RWPE1 (cell line): Measurements from ENCODE around the gene LHX8.

Source experiments
- CTCF ChIA-PET: fragments of 350-600 bp; sonication (Branson Sonifier 250); formaldehyde crosslinking; extraction: SDS; loops from one replicate; lab custom pipeline; 2021; lab: Yijun Ruan, JAX
- POLR2A ChIA-PET: fragments of 400-600 bp; formaldehyde crosslinking; extraction: SDS; loops from one replicate; lab custom pipeline; 2020; ENCODE audit warnings: antibody characterized with exemption; ENCODE audit not compliant: low non-redundant PET; lab: Yijun Ruan, JAX
- DNase-seq: peaks from one replicate; pipeline ENCODE4 v3.0.0; 2012; ENCODE audit warnings: low spot score
- H3K27ac ChIP-seq: fragments of 450-650 bp; 2 replicates; pipeline ENCODE4 v1.5.1; 2017
- CTCF ChIP-seq: fragments of 450-650 bp; conservative IDR thresholded peaks from 2 replicates; pipeline ENCODE4 v1.5.1; 2017; ENCODE audit warnings: low read depth, mild to moderate bottlenecking

LHX8 gene

GRCh38 chr1:75127916-75128717, 6.1 kb upstream of the LHX8 start:
- no peak for TF ChIP-seq CTCF
- POLR2A ChIA-PET, result no interaction called here
- no peak for DNase-seq
- no peak overlapping the region for H3K27ac ChIP-seq
- CTCF ChIA-PET, result no interaction called here

- no peak for TF ChIP-seq CTCF
- ChIA-PET CTCF (interaction anchor here (0.5 kb wide), 1 partner anchor 396 kb away, joined by 3 read pairs; no protein-coding TSS in a partner anchor), POLR2A (no interaction called here)
- DNase-seq, result no peak
- H3K27ac ChIP-seq, result no peak overlapping the region
Observed at GRCh38 chr1:75129660-75129982, 4.6 kb upstream of the LHX8 start.

DNA sequence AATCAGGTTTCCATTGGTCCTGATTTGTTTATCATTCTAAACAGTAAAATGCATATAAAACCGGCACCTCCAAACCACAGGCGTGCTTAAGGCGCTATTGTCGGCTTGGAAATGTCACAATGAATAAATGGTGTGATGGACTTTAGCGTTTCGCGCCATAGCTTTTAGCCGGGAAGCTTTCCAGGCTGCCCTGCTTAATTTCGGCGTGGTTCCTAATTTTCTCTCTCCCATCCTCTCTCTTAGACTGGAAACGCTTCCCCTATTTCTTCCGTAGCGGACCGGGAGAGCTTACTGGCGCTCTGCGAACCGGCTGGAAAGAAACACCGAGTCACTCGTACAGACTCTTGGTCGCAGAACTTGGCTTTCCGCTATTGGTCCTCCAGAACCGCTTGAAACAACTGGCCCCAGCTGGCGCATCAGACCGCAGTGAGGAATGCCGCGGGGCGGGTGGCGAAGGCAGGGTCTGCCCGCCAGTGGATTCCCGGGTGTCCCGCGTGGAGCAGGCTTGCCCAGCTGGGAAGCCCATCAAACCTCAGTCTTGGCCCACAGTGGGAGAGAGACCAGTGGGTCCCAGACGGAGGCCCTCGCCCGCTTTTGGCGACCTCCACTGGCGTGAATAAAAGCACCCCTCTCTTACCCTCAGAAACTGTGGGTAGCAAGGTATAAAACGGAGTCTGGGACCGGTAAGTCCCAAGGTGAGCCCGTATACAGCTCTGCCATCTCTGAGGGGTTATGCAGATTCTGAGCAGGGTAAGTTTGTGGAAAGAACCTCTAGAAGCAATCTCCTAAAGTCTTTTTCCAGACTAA, 4.0 kb upstream of the LHX8 start:
- no peak for DNase-seq
- H3K27ac ChIP-seq, result no peak overlapping the region
- ChIA-PET POLR2A (no interaction called here), CTCF (interaction anchor here (0.5 to 0.6 kb wide), 2 partner anchors 9 to 396 kb away, joined by 3 read pairs; no protein-coding TSS in a partner anchor)
- TF ChIP-seq CTCF, result no peak

DNA sequence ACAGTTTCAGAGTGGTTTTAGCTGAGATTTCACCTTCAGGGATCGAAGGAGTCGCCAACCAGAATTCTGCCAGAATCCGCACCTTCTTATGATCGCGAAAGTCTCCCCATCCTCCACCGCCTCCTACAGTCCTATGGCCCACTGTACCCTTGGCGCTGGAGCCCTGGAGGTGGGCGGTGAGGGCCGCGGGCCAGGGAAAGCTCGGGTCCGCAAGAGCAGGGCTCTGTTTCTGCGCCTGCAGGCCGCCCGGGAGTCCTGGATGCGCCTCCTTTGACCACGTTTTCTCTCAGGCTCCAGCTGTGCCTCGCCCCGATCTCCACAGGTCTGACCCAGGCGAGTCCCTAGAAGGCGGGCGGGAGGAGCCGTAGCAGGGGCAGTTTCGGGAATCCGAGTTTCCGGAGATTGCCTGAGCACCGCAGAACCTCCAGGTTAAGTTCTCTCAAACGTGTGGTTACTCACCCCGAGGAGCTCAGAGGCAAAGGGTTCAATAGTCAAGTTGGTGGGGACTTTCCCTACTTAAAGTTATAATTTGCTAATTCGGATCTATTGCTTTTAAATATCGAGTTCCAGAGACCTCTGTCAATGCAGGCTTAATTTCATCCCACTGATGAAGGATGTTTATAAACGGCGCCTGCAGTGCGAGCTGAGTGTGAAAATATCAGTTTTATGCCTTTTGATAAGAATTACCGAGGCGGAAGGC, 3.2 kb upstream of the LHX8 start:
- no peak overlapping the region for H3K27ac ChIP-seq
- TF ChIP-seq CTCF, result no peak
- ChIA-PET POLR2A (no interaction called here), CTCF (interaction anchor here (0.8 kb wide), 1 partner anchor 30 kb away, joined by 3 read pairs; no protein-coding TSS in a partner anchor)
- no peak for DNase-seq

- ChIA-PET CTCF (interaction anchor here (0.8 kb wide), 1 partner anchor 31 kb away, joined by 3 read pairs; no protein-coding TSS in a partner anchor), POLR2A (no interaction called here)
- DNase-seq, result no peak
- no peak overlapping the region for H3K27ac ChIP-seq
- TF ChIP-seq CTCF, result no peak
Observed at GRCh38 chr1:75131565-75132241, 2.5 kb upstream of the LHX8 start.
